ENCODE measurements around the gene PTGES2.
"Not testable (repeated sequence)": the region's sequence is repeated elsewhere in the genome, so short reads cannot be mapped to it uniquely, and the experiment has no call there.

Gene PTGES2

GRCh38 chr9:128087262-128087661, 40.3 kb downstream of the PTGES2 start:
- DNase-seq: no peak

- no peak for DNase-seq
Measured at GRCh38 chr9:128085943-128086342, 41.6 kb downstream of the PTGES2 start.

- no peak for DNase-seq
Measured at GRCh38 chr9:128084746-128085145, 42.8 kb downstream of the PTGES2 start.

GRCh38 chr9:128082151-128082550, 45.4 kb downstream of the PTGES2 start:
- DNase-seq: no peak

GRCh38 chr9:128081056-128081455, 46.5 kb downstream of the PTGES2 start:
- DNase-seq: no peak

- no peak for DNase-seq
Measured at GRCh38 chr9:128080206-128080605, 47.3 kb downstream of the PTGES2 start.

- DNase-seq: no peak
Measured at GRCh38 chr9:128078504-128079434, 48.8 kb downstream of the PTGES2 start.

- no peak for DNase-seq
Measured at GRCh38 chr9:128077847-128078503, 49.6 kb downstream of the PTGES2 start.

GRCh38 chr9:128073253-128073886, 54.2 kb downstream of the PTGES2 start:
- DNase-seq: no peak

GRCh38 chr9:128072144-128073021, 55.1 kb downstream of the PTGES2 start:
- DNase-seq: no peak

GRCh38 chr9:128071475-128071874, 56.1 kb downstream of the PTGES2 start:
- DNase-seq: not testable (repeated sequence)

GRCh38 chr9:128070874-128071273, 56.7 kb downstream of the PTGES2 start:
- no peak for DNase-seq

All from activated naive CD4-positive, alpha-beta T cell (primary cell).